Choroid plexus epithelial cell (primary cell): ENCODE data around the gene TRAF3IP1.

ENCODE experiments used
- DNase-seq: peaks from one replicate; pipeline ENCODE4 v3.0.0-alpha.2; 2010; ENCODE audit warnings: low read depth
- H3K4me3 ChIP-seq: 2 replicates; pipeline ENCODE4 v1.5.1; 2011; ENCODE audit warnings: low read depth, mild to moderate bottlenecking, control low read depth, low read length, moderate library complexity
- CTCF ChIP-seq: conservative IDR thresholded peaks from 2 replicates; pipeline ENCODE4 v1.5.1; 2011; ENCODE audit warnings: low read depth, mild to moderate bottlenecking, control low read depth, inconsistent platforms, low read length, moderate library complexity

Gene TRAF3IP1

GRCh38 chr2:238344035-238344434 is 23.7 kb downstream of the TRAF3IP1 start:
- no peak for TF ChIP-seq CTCF
- H3K4me3 ChIP-seq = no peak overlapping the region

GRCh38 chr2:238344517-238344916 is 24.2 kb downstream of the TRAF3IP1 start:
- DNase-seq = no peak

More at GRCh38 chr2:238344035-238344434, 23.7 kb downstream of the TRAF3IP1 start:
- peak; percentile 18 for DNase-seq

GRCh38 chr2:238345297-238345968 is 25.1 kb downstream of the TRAF3IP1 start:
- no peak for DNase-seq
- TF ChIP-seq CTCF = no peak

More at GRCh38 chr2:238344517-238344916, 24.2 kb downstream of the TRAF3IP1 start:
- no peak for TF ChIP-seq CTCF
- no peak overlapping the region for H3K4me3 ChIP-seq

GRCh38 chr2:238346544-238346943 is 26.2 kb downstream of the TRAF3IP1 start:
- no peak for TF ChIP-seq CTCF
- DNase-seq = no peak

More at GRCh38 chr2:238345297-238345968, 25.1 kb downstream of the TRAF3IP1 start:
- no peak overlapping the region for H3K4me3 ChIP-seq

GRCh38 chr2:238350150-238350897 is 30.0 kb downstream of the TRAF3IP1 start:
- TF ChIP-seq CTCF = no peak
- H3K4me3 ChIP-seq = no peak overlapping the region
- no peak for DNase-seq

More at GRCh38 chr2:238346544-238346943, 26.2 kb downstream of the TRAF3IP1 start:
- no peak overlapping the region for H3K4me3 ChIP-seq

GRCh38 chr2:238351315-238351714 is 31.0 kb downstream of the TRAF3IP1 start:
- no peak for DNase-seq
- no peak overlapping the region for H3K4me3 ChIP-seq
- no peak for TF ChIP-seq CTCF
